IMR-90 (cell line): Measurements from ENCODE around the gene PALM. TPM values are rescaled to one million over a fixed set of nuclear protein-coding genes. Genes with fewer than 3 reads are reported as not detected.

ENCODE experiments used
- ATAC-seq: fragments of 200-7000 bp; cut with Tn5 transposase; 2 replicates; pipeline ENCODE4 v1.9.1; 2020; ENCODE audit warnings: low read depth, mild to moderate bottlenecking, moderate library complexity
- BruUV-seq: library from RNA; stranded (reverse); fragments of 400-500 nt; replicated peaks from 2 replicates; lab custom pipeline; 2021; lab: Mats Ljungman, UMichigan
- CTCF ChIA-PET: fragments of 300-600 bp; formaldehyde crosslinking; extraction: SDS; loops from one replicate; lab custom pipeline; 2021; ENCODE audit warnings: antibody characterized with exemption; lab: Yijun Ruan, JAX
- POLR2A ChIA-PET: fragments of 300-600 bp; sonication (Branson Sonifier 250); formaldehyde crosslinking; loops from one replicate; lab custom pipeline; 2022; ENCODE audit warnings: antibody characterized with exemption; ENCODE audit not compliant: unreplicated experiment; lab: Charles Lee
- DNase-seq: peaks from one replicate; pipeline ENCODE4 v3.0.0; 2013
- H2AFZ ChIP-seq: replicated peaks from 2 replicates; pipeline ENCODE3; 2013; ENCODE audit warnings: low read length, mild to moderate bottlenecking; ENCODE audit not compliant: poor library complexity
- H2AK5ac ChIP-seq: 2 replicates; pipeline ENCODE4 v1.6.1; 2013; ENCODE audit warnings: low read depth, low read length, inconsistent platforms
- H2AK9ac ChIP-seq: replicated peaks from 2 replicates; pipeline ENCODE3; 2013; ENCODE audit warnings: mild to moderate bottlenecking, low read depth, low read length, moderate library complexity; ENCODE audit not compliant: poor library complexity
- H2BK120ac ChIP-seq: 2 replicates; pipeline ENCODE4 v1.6.1; 2013; ENCODE audit warnings: low read depth, low read length, inconsistent platforms
- H2BK15ac ChIP-seq: 3 replicates; pipeline ENCODE4 v1.6.1; 2013; ENCODE audit warnings: low read depth, low read length, inconsistent platforms
- H2BK20ac ChIP-seq: 2 replicates; pipeline ENCODE4 v1.6.1; 2013; ENCODE audit warnings: low read depth, mild to moderate bottlenecking, inconsistent platforms, low read length, moderate library complexity
- H2BK5ac ChIP-seq: 2 replicates; pipeline ENCODE4 v1.6.1; 2013; ENCODE audit warnings: mild to moderate bottlenecking, low read depth, low read length, inconsistent platforms; ENCODE audit not compliant: poor library complexity, severe bottlenecking
- H3K14ac ChIP-seq: replicated peaks from 2 replicates; pipeline ENCODE4 v1.6.1; 2013; ENCODE audit warnings: low read depth, low read length, inconsistent platforms
- H3K18ac ChIP-seq: 2 replicates; pipeline ENCODE4 v1.6.1; 2013; ENCODE audit warnings: low read depth, low read length, control low read depth
- H3K23ac ChIP-seq: 2 replicates; pipeline ENCODE4 v1.6.1; 2013; ENCODE audit warnings: low read depth, low read length, inconsistent platforms
- H3K27ac ChIP-seq: 2 replicates; pipeline ENCODE4 v1.5.1; 2013; ENCODE audit warnings: mild to moderate bottlenecking, control low read depth, low read length; ENCODE audit not compliant: insufficient read depth
- H3K27me3 ChIP-seq: 2 replicates; pipeline ENCODE4 v1.6.1; 2013; ENCODE audit warnings: low read length; ENCODE audit not compliant: control insufficient read depth, insufficient read depth
- H3K36me3 ChIP-seq: 2 replicates; pipeline ENCODE4 v1.6.1; 2013; ENCODE audit warnings: low read length, mixed read lengths; ENCODE audit not compliant: control insufficient read depth, insufficient read depth
- H3K4ac ChIP-seq: 2 replicates; pipeline ENCODE4 v1.6.1; 2013; ENCODE audit warnings: low read depth, low read length, inconsistent platforms
- H3K4me1 ChIP-seq: 2 replicates; pipeline ENCODE4 v1.6.1; 2013; ENCODE audit warnings: low read length, mixed read lengths; ENCODE audit not compliant: control insufficient read depth, insufficient read depth
- H3K4me2 ChIP-seq: 2 replicates; pipeline ENCODE4 v1.6.1; 2013; ENCODE audit warnings: low read depth, mild to moderate bottlenecking, control low read depth, low read length, moderate library complexity
- H3K4me3 ChIP-seq: 2 replicates; pipeline ENCODE4 v1.5.1; 2013; ENCODE audit warnings: low read depth, mild to moderate bottlenecking, control low read depth, low read length, moderate library complexity; ENCODE audit not compliant: insufficient read depth
- H3K56ac ChIP-seq: 2 replicates; pipeline ENCODE4 v1.6.1; 2013; ENCODE audit warnings: low read length, inconsistent platforms; ENCODE audit not compliant: insufficient read depth; ENCODE audit errors: extremely low read depth
- H3K79me1 ChIP-seq, 2 experiments: 2 replicates each; pipeline ENCODE4 v1.6.1; 2013; ENCODE audit warnings: low read length in 2 of 2, inconsistent platforms in 1 of 2, low read depth in 1 of 2
- H3K9ac ChIP-seq: 2 replicates; pipeline ENCODE4 v1.6.1; 2013; ENCODE audit warnings: low read depth, low read length, control low read depth
- H3K9me1 ChIP-seq: 2 replicates; pipeline ENCODE4 v1.6.1; 2013; ENCODE audit warnings: low read length, inconsistent platforms; ENCODE audit not compliant: insufficient read depth
- H3K9me3 ChIP-seq: 2 replicates; pipeline ENCODE4 v1.6.1; 2013; ENCODE audit warnings: low read length; ENCODE audit not compliant: control insufficient read depth, insufficient read depth
- H4K20me1 ChIP-seq: 2 replicates; pipeline ENCODE4 v1.6.1; 2013; ENCODE audit warnings: low read length, inconsistent platforms; ENCODE audit not compliant: insufficient read depth
- H4K5ac ChIP-seq: 2 replicates; pipeline ENCODE4 v1.6.1; 2013; ENCODE audit warnings: mild to moderate bottlenecking, low read depth, low read length, control low read depth
- H4K8ac ChIP-seq, 2 experiments: 2 replicates each; pipeline ENCODE4 v1.6.1; 2013; ENCODE audit warnings: low read depth in 2 of 2, low read length in 2 of 2, control low read depth in 1 of 2, inconsistent platforms in 1 of 2
- H4K91ac ChIP-seq: 2 replicates; pipeline ENCODE4 v1.6.1; 2013; ENCODE audit warnings: low read depth, low read length, inconsistent platforms; ENCODE audit not compliant: insufficient read depth
- BHLHE40 ChIP-seq: fragments of 150-350 bp; IDR thresholded peaks from 2 replicates; pipeline ENCODE4 v1.6.1; 2016; ENCODE audit warnings: mild to moderate bottlenecking, low read depth, low read length
- CTCF ChIP-seq: conservative IDR thresholded peaks from 2 replicates; pipeline ENCODE4 v1.5.1; 2012; ENCODE audit warnings: mild to moderate bottlenecking, low read depth, low read length, improper control_type of control experiment
- FOS ChIP-seq: fragments of 150-350 bp; IDR thresholded peaks from 2 replicates; pipeline ENCODE4 v1.6.1; 2016; ENCODE audit warnings: low read depth, low read length
- MAZ ChIP-seq: IDR thresholded peaks from 2 replicates; pipeline ENCODE4 v1.6.1; 2012; ENCODE audit warnings: low read depth, mild to moderate bottlenecking, low read length, improper control_type of control experiment, moderate library complexity, borderline replicate concordance
- NFE2L2 ChIP-seq: fragments of 150-350 bp; IDR thresholded peaks from 2 replicates; pipeline ENCODE4 v1.6.1; 2016; ENCODE audit warnings: low read depth, mild to moderate bottlenecking, low read length
- POLR2A ChIP-seq: IDR thresholded peaks from 2 replicates; pipeline ENCODE4 v1.6.1; 2012; ENCODE audit warnings: mild to moderate bottlenecking, low read depth, low read length
- RAD21 ChIP-seq: IDR thresholded peaks from 2 replicates; pipeline ENCODE4 v1.6.1; 2012; ENCODE audit warnings: low read length, improper control_type of control experiment
- RCOR1 ChIP-seq: IDR thresholded peaks from 2 replicates; pipeline ENCODE4 v1.6.1; 2012; ENCODE audit warnings: mild to moderate bottlenecking, low read length, improper control_type of control experiment; ENCODE audit not compliant: insufficient replicate concordance
- RFX5 ChIP-seq: IDR thresholded peaks from 2 replicates; pipeline ENCODE4 v1.8.0; 2012; ENCODE audit warnings: low read depth, mild to moderate bottlenecking, low read length, moderate library complexity
- SMC3 ChIP-seq: fragments of 150-350 bp; IDR thresholded peaks from 2 replicates; pipeline ENCODE4 v1.6.1; 2016; ENCODE audit warnings: low read depth, mild to moderate bottlenecking, antibody characterized with exemption, low read length, moderate library complexity
- USF2 ChIP-seq: fragments of 150-350 bp; IDR thresholded peaks from 2 replicates; pipeline ENCODE4 v1.6.1; 2017; ENCODE audit warnings: mild to moderate bottlenecking, antibody characterized with exemption, low read length, low read depth
- WGBS, 2 experiments: methylation state at CpG; one replicate each; pipeline versions ENCODE4 v1.1.5 to v1.1.7; 2013; ENCODE audit warnings: missing lambda C conversion rate in 2 of 2; ENCODE audit not compliant: insufficient read length in 1 of 2; ENCODE audit errors: extremely low coverage in 2 of 2; 5-methylcytosine and 5-hydroxymethylcytosine counted together
- dilution Hi-C: fragments of 300-500 bp; cut with HindIII; formaldehyde crosslinking; loops from one replicate; pipeline ENCODE4 v1.14.3; 2018; ENCODE audit warnings: low sequenced_read_pairs; ENCODE audit not compliant: unreplicated experiment
- in situ Hi-C: fragments of 300-500 bp; cut with MboI; formaldehyde crosslinking; loops from 3 replicates; pipeline ENCODE4 v1.14.3; 2019; ENCODE audit warnings: low sequenced_read_pairs, inconsistent platforms, mixed read lengths
- intact Hi-C: fragments of 100-400 bp; cut with micrococcal nuclease; formaldehyde crosslinking; loops from 2 replicates; pipeline ENCODE4 v1.10.0; 2022
- polyA plus RNA-seq, 3 experiments: library from polyadenylated mRNA; depleted of rRNA; stranded (reverse); fragments of >200 nt; gene quantifications; 2 replicates each; pipeline ENCODE4 v1.2.3, GENCODE V29; 2012; ENCODE audit warnings: low replicate concordance in 1 of 3
- total RNA-seq: library from RNA; depleted of rRNA; stranded (reverse); fragments of >200 nt; gene quantifications from 2 replicates; pipeline ENCODE4 v1.2.3, GENCODE V29; 2012

PALM gene
- total and polyA plus RNA-seq, 2 of the 4 experiments (the other 2 are of a cell fraction): 2.2 to 7.4 TPM

GRCh38 chr19:769616-770015, 60.9 kb downstream of the PALM start:
- ChIA-PET CTCF (interaction anchor here (0.7 kb wide), 1 partner anchor 32 kb away, joined by 4 read pairs; no protein-coding TSS in a partner anchor), POLR2A (no interaction called here)
- H3K36me3 ChIP-seq: no peaks in the 10 kb centered on the region
- no peak overlapping the region for H4K91ac ChIP-seq
- BruUV-seq: no TSS peak
- H2BK15ac ChIP-seq: no peak overlapping the region
- intact Hi-C loops (loop anchor here (1.0 to 5.0 kb wide), 3 partner anchors 29 to 152 kb away; partner anchors contain the start of gene CFD), in situ Hi-C loops (loop anchor here (10.0 kb wide), 1 partner anchor 215 kb away; the partner anchor contains the start of gene WDR18), dilution Hi-C loops (no loop called here)
- no peak overlapping the region for H2BK20ac ChIP-seq
- H3K27ac ChIP-seq: no peak overlapping the region
- no peaks in the 10 kb centered on the region for H4K20me1 ChIP-seq
- TF ChIP-seq SMC3: no peak
- TF ChIP-seq NFE2L2: no peak
- TF ChIP-seq BHLHE40: no peak
- TF ChIP-seq RCOR1: no peak
- no peak for TF ChIP-seq POLR2A
- TF ChIP-seq FOS: no peak
- no peak for TF ChIP-seq MAZ
- no peak for TF ChIP-seq RAD21
- TF ChIP-seq USF2: no peak
- no peak for TF ChIP-seq RFX5
- TF ChIP-seq CTCF: no peak
- H3K9ac ChIP-seq: no peak overlapping the region
- H3K23ac ChIP-seq: no peak overlapping the region
- no peak overlapping the region for H2AFZ ChIP-seq
- H3K79me1 ChIP-seq: no peaks in the 10 kb centered on the region
- no peak overlapping the region for H3K4me2 ChIP-seq
- ATAC-seq: no peak
- 0 out of 2 replicates have a peak overlapping the region, but pooled peaks have one; percentile 36 for H2AK5ac ChIP-seq
- no peak overlapping the region for H3K18ac ChIP-seq
- whole genome bisulfite sequencing, 2 experiments: 90% methylated on average over 2 of the region's 6 CpGs; no CpG with 5 or more reads in 1 of the 2 experiments
- H2BK120ac ChIP-seq: no peak overlapping the region
- H3K9me3 ChIP-seq: no peaks in the 10 kb centered on the region
- H3K4me1 ChIP-seq: no peaks in the 10 kb centered on the region
- H2BK5ac ChIP-seq: no peak overlapping the region
- H4K8ac ChIP-seq: no peak overlapping the region
- H3K27me3 ChIP-seq: no peaks in the 10 kb centered on the region; the same call in 1 of the 2 replicates
- no peak overlapping the region for H3K4ac ChIP-seq
- DNase-seq: no peak
- no peak overlapping the region for H2AK9ac ChIP-seq
- H3K14ac ChIP-seq: no peak overlapping the region
- no peak overlapping the region for H4K5ac ChIP-seq
- H3K9me1 ChIP-seq: no peaks in the 10 kb centered on the region
- no peak overlapping the region for H3K4me3 ChIP-seq
- H3K56ac ChIP-seq: no peak overlapping the region
